Right lobe of liver (tissue), 6 donors: Measurements from ENCODE around the gene NELL2. TPM values are rescaled to one million over a fixed set of nuclear protein-coding genes. Genes with fewer than 3 reads are reported as not detected.

ENCODE experiments used
- ATAC-seq, 4 donors: fragments of 200-7000 bp; cut with Tn5 transposase; one replicate each; pipeline ENCODE4 v1.9.1; 2020; ENCODE audit warnings: mild to moderate bottlenecking in 4 of 4, moderate library complexity in 4 of 4
- DNase-seq, 3 donors: peaks; one replicate each; pipeline ENCODE4 v3.0.0-alpha.2; 2020
- H3K27ac ChIP-seq, 3 donors: fragments of 200-600 bp; one replicate each; pipeline ENCODE4 v1.8.0; 2022
- H3K27me3 ChIP-seq, 2 donors: fragments of 200-600 bp; one replicate each; pipeline ENCODE4 v1.8.0; 2022
- H3K36me3 ChIP-seq, 4 donors: fragments of 200-600 bp; sonication (generic) in 1 of 4; one replicate each; pipeline versions ENCODE4 v1.5.1 to v1.8.0; 2017 to 2022; ENCODE audit warnings: control low read depth in 1 of 4
- H3K4me1 ChIP-seq, 4 donors: fragments of 200-600 bp; sonication (generic) in 1 of 4; one replicate each; pipeline versions ENCODE4 v1.5.1 to v1.8.0; 2017 to 2022; ENCODE audit warnings: control low read depth in 1 of 4
- H3K4me3 ChIP-seq, 3 donors: fragments of 200-600 bp; one replicate each; pipeline ENCODE4 v1.8.0; 2022
- H3K9me3 ChIP-seq, 4 donors: fragments of 200-600 bp; sonication (generic) in 1 of 4; one replicate each; pipeline versions ENCODE4 v1.5.1 to v1.8.0; 2017 to 2022; ENCODE audit warnings: control low read depth in 1 of 4
- POLR2A ChIP-seq: fragments of 450-650 bp; IDR thresholded peaks from one replicate; pipeline ENCODE4 v1.6.1; 2017; ENCODE audit warnings: antibody characterized with exemption, mild to moderate bottlenecking
- WGBS: methylation state at CpG from one replicate; pipeline ENCODE4 v1.1.6; 2018; ENCODE audit warnings: low coverage, low lambda C conversion rate; ENCODE audit not compliant: insufficient coverage; ENCODE audit errors: missing lambda C conversion rate; 5-methylcytosine and 5-hydroxymethylcytosine counted together
- intact Hi-C, 2 donors: fragments of 100-400 bp; cut with DNase I; formaldehyde crosslinking; loops; one replicate each; pipeline versions ENCODE4 v1.11.2 to v1.14.1; 2022
- total RNA-seq, 6 experiments: library from RNA; depleted of rRNA in 2 of 6; stranded (reverse); fragments of >200 nt in 2 of 6; fragmentation: NEBNext Ultra II Directional in 3 of 6; extraction: Animal tissue kit (Norgen Biotek cat#: 25700) in 3 of 6; gene quantifications; one replicate each; pipeline versions ENCODE4 v1.1.0 to v1.2.4, GENCODE V29; 2016 to 2023
- TF ChIP-seq, protein P1 (sequence below), 4 donors: fragments of 200-600 bp in 3 of 4; fragments of 450-650 bp in 1 of 4; IDR thresholded peaks; one replicate each; pipeline versions ENCODE4 v1.5.1 to v1.8.0; 2016 to 2022; ENCODE audit warnings: antibody characterized with exemption in 4 of 4, mild to moderate bottlenecking in 2 of 4
- donor health status: DM: no; HTN: yes; CAD: no.
- donor health status: DM: no; HTN: no; CAD: no.
- donor health status: DM: no; HTN: no; CAD: no.
- donor health status: DM: no; HTN: yes; CAD: no.
- donor health status: DM: no; HTN: yes; CAD: no.

The NELL2 gene
- total RNA-seq, 6 experiments from 2014 or later = 0.15 to 0.43 (median 0.43) TPM; not detected in 3

DNA sequence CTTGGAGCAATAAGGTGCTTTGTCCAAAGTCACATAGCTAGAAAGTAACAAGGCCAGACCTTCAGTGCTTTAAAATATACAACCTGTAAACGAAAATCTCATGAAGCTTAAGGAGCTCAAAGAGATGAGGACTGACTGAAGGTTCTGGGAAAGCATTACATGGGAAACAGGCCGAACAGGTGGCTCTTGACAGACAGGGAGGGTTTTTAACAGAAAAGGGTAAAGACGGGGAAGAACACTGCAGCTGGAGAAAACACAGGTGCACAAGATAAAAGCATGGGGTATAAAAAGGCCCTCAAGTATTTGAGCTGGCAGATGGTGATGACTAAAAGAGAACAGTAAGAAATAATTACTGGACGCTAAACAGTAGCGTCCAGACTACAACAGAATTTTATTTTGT, 257.2 kb downstream of the NELL2 start:
- H3K27ac ChIP-seq = no peak overlapping the region
- no peak for TF ChIP-seq POLR2A
- TF ChIP-seq, protein P1, sequence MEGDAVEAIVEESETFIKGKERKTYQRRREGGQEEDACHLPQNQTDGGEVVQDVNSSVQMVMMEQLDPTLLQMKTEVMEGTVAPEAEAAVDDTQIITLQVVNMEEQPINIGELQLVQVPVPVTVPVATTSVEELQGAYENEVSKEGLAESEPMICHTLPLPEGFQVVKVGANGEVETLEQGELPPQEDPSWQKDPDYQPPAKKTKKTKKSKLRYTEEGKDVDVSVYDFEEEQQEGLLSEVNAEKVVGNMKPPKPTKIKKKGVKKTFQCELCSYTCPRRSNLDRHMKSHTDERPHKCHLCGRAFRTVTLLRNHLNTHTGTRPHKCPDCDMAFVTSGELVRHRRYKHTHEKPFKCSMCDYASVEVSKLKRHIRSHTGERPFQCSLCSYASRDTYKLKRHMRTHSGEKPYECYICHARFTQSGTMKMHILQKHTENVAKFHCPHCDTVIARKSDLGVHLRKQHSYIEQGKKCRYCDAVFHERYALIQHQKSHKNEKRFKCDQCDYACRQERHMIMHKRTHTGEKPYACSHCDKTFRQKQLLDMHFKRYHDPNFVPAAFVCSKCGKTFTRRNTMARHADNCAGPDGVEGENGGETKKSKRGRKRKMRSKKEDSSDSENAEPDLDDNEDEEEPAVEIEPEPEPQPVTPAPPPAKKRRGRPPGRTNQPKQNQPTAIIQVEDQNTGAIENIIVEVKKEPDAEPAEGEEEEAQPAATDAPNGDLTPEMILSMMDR (IDR thresholded peaks at IDR 0.05) = no peak
- 57% methylated on average over 5 of the region's 5 CpGs for WGBS
- no peak overlapping the region for H3K4me3 ChIP-seq
- ATAC-seq (no peak), DNase-seq (no peak)
- intact Hi-C loops = no loop called here
- no peaks in the 10 kb centered on the region for H3K27me3 ChIP-seq
- no peaks in the 10 kb centered on the region for H3K9me3 ChIP-seq
- no peaks in the 10 kb centered on the region for H3K36me3 ChIP-seq
- H3K4me1 ChIP-seq = no peaks in the 10 kb centered on the region

DNA sequence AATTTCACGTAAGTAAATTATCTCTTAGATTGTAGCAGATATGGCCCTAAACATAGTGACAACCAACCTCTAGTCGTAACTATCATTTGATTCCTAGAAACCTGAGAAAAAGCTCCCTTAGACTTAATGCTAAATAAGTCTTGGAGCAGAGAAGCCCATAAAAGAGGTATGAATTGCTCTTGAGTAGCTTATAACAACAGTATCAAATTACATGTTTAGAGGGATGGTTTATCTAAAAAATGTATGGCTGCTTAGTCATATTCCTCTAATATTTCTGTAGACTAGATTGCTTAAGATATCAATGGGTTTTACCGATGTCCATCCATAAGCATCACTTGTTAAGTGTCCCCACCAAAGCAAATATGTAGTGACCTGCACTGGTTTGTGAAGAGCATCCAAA, 259.7 kb downstream of the NELL2 start:
- no peak for ATAC-seq
- 49% methylated on average over 3 of the region's 3 CpGs for WGBS
- no peak for DNase-seq
- H3K4me3 ChIP-seq = no peak overlapping the region
- TF ChIP-seq, protein P1 (IDR thresholded peaks at IDR 0.05) = no peak
- no peak for TF ChIP-seq POLR2A
- no peaks in the 10 kb centered on the region for H3K4me1 ChIP-seq
- intact Hi-C loops = no loop called here
- H3K27me3 ChIP-seq = no peaks in the 10 kb centered on the region
- no peaks in the 10 kb centered on the region for H3K9me3 ChIP-seq
- no peak overlapping the region for H3K27ac ChIP-seq
- H3K36me3 ChIP-seq = no peaks in the 10 kb centered on the region

DNA sequence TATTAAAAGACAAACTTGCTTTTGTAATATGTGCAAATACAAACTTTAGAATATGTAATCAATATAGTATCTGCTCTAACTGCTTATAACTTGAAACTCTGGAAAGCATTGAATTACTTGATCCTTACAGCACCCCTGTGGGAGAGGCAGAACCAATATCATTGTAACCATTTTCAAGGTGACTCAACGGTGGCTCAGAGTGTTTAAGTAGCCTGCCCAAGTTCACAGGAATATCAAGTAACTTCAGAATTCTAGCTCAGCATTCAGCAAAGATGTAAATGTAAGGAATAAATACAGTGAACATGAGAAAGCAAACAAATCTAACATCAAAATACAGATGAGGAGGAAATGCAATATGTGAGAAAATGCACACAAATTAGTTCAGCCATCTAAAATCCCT, 264.6 kb downstream of the NELL2 start:
- 38% methylated on average over 1 of the region's 1 CpG for WGBS
- Histone ChIP-seq H3K4me1 (no peaks in the 10 kb centered on the region), H3K4me3 (no peak overlapping the region), H3K36me3 (no peaks in the 10 kb centered on the region), H3K27ac (no peak overlapping the region), H3K9me3 (no peaks in the 10 kb centered on the region), H3K27me3 (no peaks in the 10 kb centered on the region)
- ATAC-seq (no peak), DNase-seq (no peak)
- intact Hi-C loops = no loop called here
- TF ChIP-seq, protein P1 (IDR thresholded peaks at IDR 0.05) = no peak
- TF ChIP-seq POLR2A = no peak

DNA sequence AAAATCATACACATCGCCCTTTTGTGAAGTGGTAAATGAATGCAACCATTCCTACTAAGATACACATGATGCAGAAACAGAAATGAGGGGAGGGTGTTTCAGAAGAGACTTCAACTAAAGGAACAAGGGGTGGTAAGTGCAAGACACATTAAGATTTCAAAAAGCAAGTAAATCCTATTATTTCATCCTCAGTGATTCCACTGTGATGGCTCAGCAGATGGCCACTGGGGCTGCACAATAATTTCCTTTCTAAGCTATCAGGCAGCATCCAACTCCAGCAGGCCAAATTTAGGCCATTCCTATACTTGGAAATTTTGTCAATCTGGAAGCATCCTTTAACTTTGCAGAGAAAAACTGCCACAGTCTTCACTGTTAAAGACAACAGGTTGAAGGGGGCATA, 272.4 kb downstream of the NELL2 start:
- no peaks in the 10 kb centered on the region for H3K9me3 ChIP-seq
- TF ChIP-seq POLR2A = no peak
- TF ChIP-seq, protein P1 (IDR thresholded peaks at IDR 0.05) = no peak
- ATAC-seq (no peak), DNase-seq (no peak)
- H3K4me1 ChIP-seq = no peaks in the 10 kb centered on the region
- no peak overlapping the region for H3K4me3 ChIP-seq
- no peaks in the 10 kb centered on the region for H3K27me3 ChIP-seq
- intact Hi-C loops = no loop called here
- 50% methylated on average over 1 of the region's 1 CpG for WGBS
- H3K36me3 ChIP-seq = no peaks in the 10 kb centered on the region
- H3K27ac ChIP-seq = no peak overlapping the region

DNA sequence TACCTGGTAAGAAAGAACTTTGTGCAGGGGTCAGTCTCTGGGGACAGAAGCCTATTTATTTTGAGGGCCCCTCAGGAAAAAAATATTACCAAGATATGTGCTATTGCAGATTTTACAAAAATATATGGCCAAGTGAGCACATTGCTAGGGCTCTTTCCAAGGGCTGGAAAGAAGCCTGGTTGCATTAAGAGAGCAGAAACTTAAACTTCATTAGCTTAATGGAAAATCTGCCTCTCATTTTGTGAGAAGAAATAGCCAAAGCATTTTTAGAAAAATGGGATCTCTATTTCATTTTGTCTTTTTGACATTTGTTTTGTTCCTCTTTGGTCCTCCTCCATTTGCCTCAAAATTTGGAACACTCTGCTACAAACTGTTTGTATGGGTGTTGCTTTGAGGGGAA, 283.5 kb downstream of the NELL2 start:
- ATAC-seq (no peak), DNase-seq (no peak)
- Histone ChIP-seq H3K9me3 (no peaks in the 10 kb centered on the region), H3K27ac (no peak overlapping the region), H3K36me3 (no peaks in the 10 kb centered on the region), H3K4me3 (no peak overlapping the region), H3K4me1 (no peaks in the 10 kb centered on the region), H3K27me3 (no peaks in the 10 kb centered on the region)
- intact Hi-C loops = no loop called here
- TF ChIP-seq, protein P1 (IDR thresholded peaks at IDR 0.05) = no peak
- no peak for TF ChIP-seq POLR2A
